MM.1S (cell line): ENCODE results near the gene F2.

Experiments
- DNase-seq: peaks from one replicate; pipeline ENCODE4 v3.0.0-alpha.2; 2015
- H2AFZ ChIP-seq: fragments of 300-600 bp; sonication (generic); 2 replicates; pipeline ENCODE4 v1.6.0; 2016; ENCODE audit warnings: antibody characterized with exemption, low read length
- H3F3A ChIP-seq: fragments of 300-600 bp; sonication (generic); 2 replicates; pipeline ENCODE4 v1.6.1; 2016; ENCODE audit warnings: mild to moderate bottlenecking, antibody characterized with exemption, low read length, moderate library complexity, mixed read lengths; ENCODE audit not compliant: insufficient read depth
- H3K27ac ChIP-seq: fragments of 300-600 bp; sonication (generic); 2 replicates; pipeline ENCODE4 v1.5.1; 2016; ENCODE audit warnings: mild to moderate bottlenecking, low read length
- H3K27me3 ChIP-seq: fragments of 300-600 bp; sonication (generic); replicated peaks from 2 replicates; pipeline ENCODE4 v1.6.0; 2016; ENCODE audit warnings: low read length; ENCODE audit not compliant: insufficient read depth
- H3K36me3 ChIP-seq: fragments of 300-600 bp; sonication (generic); replicated peaks from 2 replicates; pipeline ENCODE4 v1.6.1; 2016; ENCODE audit warnings: mild to moderate bottlenecking, low read length, mixed read lengths; ENCODE audit not compliant: insufficient read depth
- H3K4me1 ChIP-seq: fragments of 300-600 bp; sonication (generic); 2 replicates; pipeline ENCODE4 v1.6.1; 2016; ENCODE audit warnings: low read length, mixed read lengths
- H3K4me2 ChIP-seq: fragments of 300-600 bp; sonication (generic); 2 replicates; pipeline ENCODE4 v1.6.0; 2016; ENCODE audit warnings: low read depth, low read length
- H3K4me3 ChIP-seq: fragments of 300-600 bp; sonication (generic); 2 replicates; pipeline ENCODE4 v1.5.1; 2016; ENCODE audit warnings: low read length, mixed read lengths
- H3K79me2 ChIP-seq: fragments of 300-600 bp; sonication (generic); 2 replicates; pipeline ENCODE4 v1.6.1; 2016; ENCODE audit warnings: mixed run types, low read length, mixed read lengths
- H3K9ac ChIP-seq: fragments of 300-600 bp; sonication (generic); 2 replicates; pipeline ENCODE4 v1.6.1; 2016; ENCODE audit warnings: low read length, mixed read lengths
- H3K9me2 ChIP-seq: fragments of 300-600 bp; sonication (generic); replicated peaks from 2 replicates; pipeline ENCODE4 v1.6.1; 2016; ENCODE audit warnings: mild to moderate bottlenecking, low read length, mixed read lengths; ENCODE audit not compliant: insufficient read depth
- H3K9me3 ChIP-seq: fragments of 300-600 bp; sonication (generic); replicated peaks from 2 replicates; pipeline ENCODE4 v1.6.1; 2016; ENCODE audit warnings: mild to moderate bottlenecking, low read length, mixed read lengths; ENCODE audit not compliant: insufficient read depth
- H4K20me1 ChIP-seq: fragments of 300-600 bp; sonication (generic); 2 replicates; pipeline ENCODE4 v1.6.1; 2016; ENCODE audit warnings: mild to moderate bottlenecking, low read length, moderate library complexity, mixed read lengths; ENCODE audit not compliant: insufficient read depth
- EZH2 ChIP-seq: fragments of 300-600 bp; sonication (generic); optimal IDR thresholded peaks from 2 replicates; pipeline ENCODE3; 2017; ENCODE audit warnings: low read depth, mild to moderate bottlenecking, antibody characterized with exemption, low read length, mixed read lengths
- EZH2phosphoT487 ChIP-seq: fragments of 300-600 bp; sonication (generic); IDR thresholded peaks from 2 replicates; pipeline ENCODE4 v1.6.1; 2018; ENCODE audit warnings: antibody characterized with exemption, low read length
- TF ChIP-seq, protein P1 (sequence below): fragments of 300-600 bp; sonication (generic); IDR thresholded peaks from 2 replicates; pipeline ENCODE4 v1.5.1; 2016; ENCODE audit warnings: antibody characterized with exemption, low read length, mixed read lengths

F2 gene

DNA sequence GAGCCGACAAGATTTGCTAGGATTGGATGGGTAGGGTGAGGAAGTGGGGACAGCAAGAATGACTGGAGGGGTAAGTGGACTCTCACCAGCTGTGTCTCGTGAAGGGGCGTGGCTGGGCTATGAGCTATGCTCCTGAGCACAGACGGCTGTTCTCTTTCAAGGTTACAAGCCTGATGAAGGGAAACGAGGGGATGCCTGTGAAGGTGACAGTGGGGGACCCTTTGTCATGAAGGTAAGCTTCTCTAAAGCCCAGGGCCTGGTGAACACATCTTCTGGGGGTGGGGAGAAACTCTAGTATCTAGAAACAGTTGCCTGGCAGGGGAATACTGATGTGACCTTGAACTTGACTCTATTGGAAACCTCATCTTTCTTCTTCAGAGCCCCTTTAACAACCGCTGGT, 19.9 kb downstream of the F2 start:
- no peak overlapping the region for H3K9ac ChIP-seq
- H3K9me3 ChIP-seq = no peaks in the 10 kb centered on the region
- DNase-seq = no peak
- H3K4me3 ChIP-seq = no peak overlapping the region
- H3K4me1 ChIP-seq = no peaks in the 10 kb centered on the region
- H3K27me3 ChIP-seq = no peaks in the 10 kb centered on the region
- no peaks in the 10 kb centered on the region for H3K9me2 ChIP-seq
- H4K20me1 ChIP-seq = no peaks in the 10 kb centered on the region
- H3K27ac ChIP-seq = no peak overlapping the region
- no peak overlapping the region for H3K4me2 ChIP-seq
- H3K79me2 ChIP-seq = no peaks in the 10 kb centered on the region
- H3K36me3 ChIP-seq = 0 out of 2 replicates have a peak, but pooled peaks cover 1% of the 10 kb centered on the region
- H3F3A ChIP-seq = no peaks in the 10 kb centered on the region
- no peak overlapping the region for H2AFZ ChIP-seq
- TF ChIP-seq, protein P1, sequence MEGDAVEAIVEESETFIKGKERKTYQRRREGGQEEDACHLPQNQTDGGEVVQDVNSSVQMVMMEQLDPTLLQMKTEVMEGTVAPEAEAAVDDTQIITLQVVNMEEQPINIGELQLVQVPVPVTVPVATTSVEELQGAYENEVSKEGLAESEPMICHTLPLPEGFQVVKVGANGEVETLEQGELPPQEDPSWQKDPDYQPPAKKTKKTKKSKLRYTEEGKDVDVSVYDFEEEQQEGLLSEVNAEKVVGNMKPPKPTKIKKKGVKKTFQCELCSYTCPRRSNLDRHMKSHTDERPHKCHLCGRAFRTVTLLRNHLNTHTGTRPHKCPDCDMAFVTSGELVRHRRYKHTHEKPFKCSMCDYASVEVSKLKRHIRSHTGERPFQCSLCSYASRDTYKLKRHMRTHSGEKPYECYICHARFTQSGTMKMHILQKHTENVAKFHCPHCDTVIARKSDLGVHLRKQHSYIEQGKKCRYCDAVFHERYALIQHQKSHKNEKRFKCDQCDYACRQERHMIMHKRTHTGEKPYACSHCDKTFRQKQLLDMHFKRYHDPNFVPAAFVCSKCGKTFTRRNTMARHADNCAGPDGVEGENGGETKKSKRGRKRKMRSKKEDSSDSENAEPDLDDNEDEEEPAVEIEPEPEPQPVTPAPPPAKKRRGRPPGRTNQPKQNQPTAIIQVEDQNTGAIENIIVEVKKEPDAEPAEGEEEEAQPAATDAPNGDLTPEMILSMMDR = no peak
- TF ChIP-seq EZH2phosphoT487 = no peak
- no peak for TF ChIP-seq EZH2

DNA sequence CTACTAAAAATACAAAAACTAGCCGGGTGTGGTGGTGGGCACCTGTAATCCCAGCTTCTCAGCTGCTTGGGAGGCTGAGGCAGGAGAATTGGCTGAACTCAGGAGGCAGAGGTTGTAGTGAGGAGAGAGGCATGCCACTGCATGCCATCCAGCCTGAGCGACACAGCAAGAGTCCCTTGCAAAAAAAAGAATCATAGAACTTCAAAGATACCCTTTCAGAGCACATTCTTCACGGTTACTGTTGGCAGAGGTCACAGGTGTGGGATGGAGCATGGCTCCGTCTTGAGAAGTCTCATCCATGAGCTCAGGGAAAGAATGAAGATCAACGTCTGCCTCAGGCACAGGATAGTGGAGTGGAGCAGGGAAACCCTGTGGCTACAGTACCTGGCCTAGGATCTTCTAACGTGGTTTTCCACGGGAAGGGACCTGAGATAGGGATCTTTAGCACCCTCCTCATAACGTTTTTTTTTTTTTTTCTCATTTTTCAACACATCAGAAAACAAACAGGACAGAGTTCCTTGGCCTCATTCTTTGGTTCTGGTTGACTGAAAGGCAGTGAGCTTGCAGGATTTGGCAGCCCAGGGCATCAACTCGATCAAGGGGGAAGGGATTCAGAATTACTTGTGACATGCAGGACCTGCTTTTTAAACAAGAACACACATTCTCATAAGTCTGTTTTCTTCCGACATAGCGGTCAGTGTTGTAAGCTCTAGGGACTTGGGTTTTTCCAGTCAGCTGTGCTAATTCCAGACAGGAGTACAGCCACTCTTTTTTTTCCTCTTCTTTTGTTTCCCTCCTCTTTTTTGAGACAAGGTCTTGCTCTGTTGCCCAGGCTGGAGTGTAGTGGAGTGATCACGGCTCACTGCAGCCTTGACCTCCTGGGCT, 22.8 kb downstream of the F2 start:
- Histone ChIP-seq H3K27me3 (no peaks in the 10 kb centered on the region), H3K27ac (no peak overlapping the region), H3K9me2 (no peaks in the 10 kb centered on the region), H2AFZ (no peak overlapping the region), H3K36me3 (peaks cover 8% of the 10 kb centered on the region; the same call in 1 of the 2 replicates), H3K4me2 (no peak overlapping the region), H3K9me3 (no peaks in the 10 kb centered on the region), H4K20me1 (no peaks in the 10 kb centered on the region), H3K9ac (no peak overlapping the region), H3F3A (no peaks in the 10 kb centered on the region), H3K4me3 (no peak overlapping the region), H3K79me2 (no peaks in the 10 kb centered on the region), H3K4me1 (no peaks in the 10 kb centered on the region)
- DNase-seq = no peak
- TF ChIP-seq, protein P1 = no peak
- TF ChIP-seq EZH2phosphoT487 (no peak), EZH2 (no peak)

DNA sequence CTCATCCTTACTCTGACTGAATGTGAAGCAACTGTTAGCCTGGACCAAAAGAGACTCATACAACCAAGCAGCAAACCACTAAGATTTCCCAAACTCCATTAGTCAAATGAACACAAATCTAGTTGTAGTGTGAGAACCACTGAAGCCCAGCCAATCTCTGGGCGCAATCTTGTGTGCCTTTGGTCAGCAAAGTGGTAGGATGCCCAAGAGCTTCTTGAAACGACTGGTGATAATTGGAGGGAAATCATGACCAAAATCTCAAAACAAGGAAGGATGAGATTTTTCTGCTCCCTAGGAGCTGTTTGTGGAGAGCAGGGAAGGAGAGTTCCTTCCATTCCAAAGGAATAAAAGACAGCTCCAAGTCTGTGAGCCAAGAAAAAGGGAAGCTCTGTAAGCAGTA, 24.0 kb downstream of the F2 start:
- Histone ChIP-seq H3K4me3 (no peak overlapping the region), H3K9me3 (no peaks in the 10 kb centered on the region), H3K4me2 (no peak overlapping the region), H3K36me3 (peaks cover 8% of the 10 kb centered on the region; the same call in 1 of the 2 replicates), H4K20me1 (no peaks in the 10 kb centered on the region), H3K9me2 (no peaks in the 10 kb centered on the region), H3K27me3 (no peaks in the 10 kb centered on the region), H3F3A (no peaks in the 10 kb centered on the region), H3K27ac (no peak overlapping the region), H2AFZ (no peak overlapping the region), H3K4me1 (no peaks in the 10 kb centered on the region), H3K79me2 (no peaks in the 10 kb centered on the region), H3K9ac (no peak overlapping the region)
- TF ChIP-seq EZH2 = no peak
- no peak for TF ChIP-seq EZH2phosphoT487
- TF ChIP-seq, protein P1 = no peak
- DNase-seq = no peak
